Spinal cord (tissue), 10 donors: ENCODE results near the gene F12. TPM values are rescaled to one million over a fixed set of nuclear protein-coding genes. Genes with fewer than 3 reads are reported as not detected.

Experiments used
- DNase-seq, 6 donors: peaks; one replicate each; pipeline versions ENCODE4 v3.0.0 to v3.0.0-alpha.2; 2013 to 2015; ENCODE audit warnings: low spot score in 6 of 6, low read depth in 4 of 6
- H3K27ac ChIP-seq: one replicate; pipeline ENCODE4 v1.5.1; 2013; ENCODE audit warnings: low read depth, low read length, control low read depth
- H3K27me3 ChIP-seq: one replicate; pipeline ENCODE4 v1.6.1; 2013; ENCODE audit warnings: low read length; ENCODE audit not compliant: control insufficient read depth, insufficient read depth
- H3K36me3 ChIP-seq: one replicate; pipeline ENCODE4 v1.6.1; 2013; ENCODE audit warnings: low read length; ENCODE audit not compliant: control insufficient read depth, insufficient read depth
- H3K4me1 ChIP-seq: one replicate; pipeline ENCODE4 v1.6.1; 2013; ENCODE audit warnings: low read length; ENCODE audit not compliant: control insufficient read depth, insufficient read depth
- H3K4me3 ChIP-seq: one replicate; pipeline ENCODE4 v1.5.1; 2013; ENCODE audit warnings: low read depth, low read length, control low read depth
- H3K9me3 ChIP-seq: one replicate; pipeline ENCODE4 v1.6.1; 2013; ENCODE audit warnings: low read length; ENCODE audit not compliant: control insufficient read depth, insufficient read depth
- WGBS: methylation state at CpG from one replicate; pipeline ENCODE4 v1.1.5; 2013; ENCODE audit warnings: missing lambda C conversion rate; ENCODE audit not compliant: insufficient coverage; 5-methylcytosine and 5-hydroxymethylcytosine counted together
- polyA plus RNA-seq, 2 donors: library from polyadenylated mRNA; unstranded; fragments of 120-200 nt; gene quantifications; one replicate each; pipeline ENCODE4 v1.2.1, GENCODE V29; 2013; ENCODE audit not compliant: insufficient read length in 2 of 2
- total RNA-seq, 2 donors: library from RNA; depleted of rRNA in 1 of 2; stranded (reverse); fragments of 120-200 nt in 1 of 2; fragments of >200 nt in 1 of 2; gene quantifications; one replicate each; pipeline versions ENCODE4 v1.2.3 to v1.2.4, GENCODE V29; 2013 to 2014
- donor health status: healthy.

F12 gene
- total and polyA plus RNA-seq, 4 donors, result 1.9 to 15.1 (median 8.9) TPM

DNA sequence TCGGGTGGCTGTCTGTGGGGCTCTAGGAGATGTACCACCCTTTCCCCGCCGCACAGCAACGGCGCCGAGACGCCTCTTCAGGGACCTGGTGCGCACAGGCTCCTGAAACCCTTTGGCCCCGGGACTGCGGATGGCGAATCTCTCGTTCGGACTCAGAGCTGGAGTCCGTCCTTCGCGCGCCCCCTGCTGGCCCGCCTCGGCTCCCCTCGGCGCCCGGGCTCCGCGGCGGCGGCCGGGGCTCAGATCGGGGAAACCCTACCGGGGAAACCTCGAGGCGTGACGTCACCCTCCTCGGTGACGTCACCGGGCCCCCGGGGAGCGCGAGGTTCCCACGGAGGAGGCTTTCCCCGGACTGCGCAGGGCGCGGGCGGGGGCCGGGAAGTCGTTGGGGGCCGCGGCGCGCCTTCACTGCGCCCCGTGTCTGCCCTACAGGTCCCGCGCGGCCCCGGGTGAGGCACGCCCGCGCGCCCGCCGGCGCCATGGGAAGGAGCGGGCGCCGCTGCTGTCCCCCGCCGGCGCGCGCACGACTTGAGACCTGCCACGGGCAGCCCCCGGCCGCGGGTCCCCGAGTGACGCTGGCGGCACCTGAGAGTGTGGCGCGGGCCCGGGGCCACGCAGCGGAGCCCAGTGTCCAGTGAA lies 45.2 kb upstream of the F12 start:
- DNase-seq, result peak in 3 of 6 donors; percentile 83 to 96 (median 95)
- WGBS, result under 1% methylated on average over 84 of the region's 84 CpGs
- Histone ChIP-seq H3K27ac (peak overlapping the region; percentile 61), H3K27me3 (no peaks in the 10 kb centered on the region), H3K9me3 (no peaks in the 10 kb centered on the region), H3K4me1 (peaks cover 89% of the 10 kb centered on the region), H3K36me3 (peaks cover 52% of the 10 kb centered on the region), H3K4me3 (peak overlapping the region; percentile 45)

GRCh38 chr5:177453852-177454396 lies 44.6 kb upstream of the F12 start:
- Histone ChIP-seq H3K27me3 (no peaks in the 10 kb centered on the region), H3K9me3 (no peaks in the 10 kb centered on the region), H3K4me3 (peak overlapping the region; percentile 45), H3K36me3 (peaks cover 51% of the 10 kb centered on the region), H3K4me1 (peaks cover 89% of the 10 kb centered on the region), H3K27ac (peak overlapping the region; percentile 61)
- peak in 2 of 6 donors; percentile 69 to 74 for DNase-seq
- WGBS, result 3% methylated on average over 25 of the region's 31 CpGs

DNA sequence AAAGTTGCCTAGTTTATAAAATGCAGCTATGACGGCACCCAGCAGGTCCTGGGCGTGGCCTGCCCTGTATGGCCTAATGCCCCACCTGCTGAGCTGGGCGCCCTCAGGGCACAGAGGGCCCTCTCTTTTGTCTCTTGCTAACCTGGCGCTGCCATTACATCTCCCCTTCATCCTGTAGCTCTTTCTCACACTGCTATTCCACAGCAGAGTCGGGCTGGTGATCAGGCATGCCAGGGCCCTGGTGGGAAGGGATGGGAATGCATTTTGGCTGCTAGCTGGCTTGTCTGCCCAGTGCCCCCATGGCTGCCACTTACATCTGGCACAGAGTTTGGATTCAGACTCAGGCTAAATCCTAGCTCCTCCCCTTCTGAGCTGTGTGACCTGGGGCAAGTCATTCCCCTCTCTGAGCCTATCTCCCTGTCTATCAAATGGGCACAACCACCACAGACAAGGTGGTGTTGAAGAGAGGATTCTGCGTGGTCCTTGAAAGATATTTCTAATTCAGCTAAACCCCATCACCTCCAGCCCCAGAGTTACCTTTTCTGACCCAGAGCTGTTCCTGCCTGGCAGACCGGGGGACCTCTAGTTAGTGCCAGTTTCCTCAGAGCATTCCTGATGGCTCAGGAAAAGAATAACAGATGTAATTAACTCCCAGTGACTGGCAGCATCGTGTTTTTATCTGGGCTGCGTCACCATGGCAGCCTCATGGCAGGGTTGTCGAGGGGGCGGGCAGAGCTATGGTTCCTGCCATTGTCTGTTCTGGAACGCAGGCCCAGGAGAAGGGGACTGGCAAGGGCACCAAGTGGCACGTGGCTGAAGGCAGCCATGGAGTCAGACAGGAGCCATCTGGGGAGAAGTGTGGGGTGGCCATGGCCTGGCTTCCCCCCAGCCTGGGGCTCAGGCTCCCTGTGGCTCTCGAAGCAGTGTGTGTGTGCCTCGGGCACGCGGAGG lies 43.6 kb upstream of the F12 start:
- Histone ChIP-seq H3K9me3 (no peaks in the 10 kb centered on the region), H3K4me1 (peaks cover 89% of the 10 kb centered on the region), H3K27me3 (no peaks in the 10 kb centered on the region), H3K4me3 (no peak overlapping the region), H3K27ac (peak overlapping the region; percentile 43), H3K36me3 (peaks cover 42% of the 10 kb centered on the region)
- peak in 2 of 6 donors; percentile 75 to 86 for DNase-seq
- 40% methylated on average over 14 of the region's 17 CpGs for WGBS

- Histone ChIP-seq H3K9me3 (no peaks in the 10 kb centered on the region), H3K36me3 (peaks cover 26% of the 10 kb centered on the region), H3K27me3 (no peaks in the 10 kb centered on the region), H3K4me1 (peaks cover 83% of the 10 kb centered on the region), H3K4me3 (no peak overlapping the region), H3K27ac (no peak overlapping the region)
- WGBS, result 64% methylated on average over 8 of the region's 10 CpGs
- DNase-seq, result peak in 1 of 6 donors; percentile 57
Measured at GRCh38 chr5:177450667-177451424, 41.5 kb upstream of the F12 start.

DNA sequence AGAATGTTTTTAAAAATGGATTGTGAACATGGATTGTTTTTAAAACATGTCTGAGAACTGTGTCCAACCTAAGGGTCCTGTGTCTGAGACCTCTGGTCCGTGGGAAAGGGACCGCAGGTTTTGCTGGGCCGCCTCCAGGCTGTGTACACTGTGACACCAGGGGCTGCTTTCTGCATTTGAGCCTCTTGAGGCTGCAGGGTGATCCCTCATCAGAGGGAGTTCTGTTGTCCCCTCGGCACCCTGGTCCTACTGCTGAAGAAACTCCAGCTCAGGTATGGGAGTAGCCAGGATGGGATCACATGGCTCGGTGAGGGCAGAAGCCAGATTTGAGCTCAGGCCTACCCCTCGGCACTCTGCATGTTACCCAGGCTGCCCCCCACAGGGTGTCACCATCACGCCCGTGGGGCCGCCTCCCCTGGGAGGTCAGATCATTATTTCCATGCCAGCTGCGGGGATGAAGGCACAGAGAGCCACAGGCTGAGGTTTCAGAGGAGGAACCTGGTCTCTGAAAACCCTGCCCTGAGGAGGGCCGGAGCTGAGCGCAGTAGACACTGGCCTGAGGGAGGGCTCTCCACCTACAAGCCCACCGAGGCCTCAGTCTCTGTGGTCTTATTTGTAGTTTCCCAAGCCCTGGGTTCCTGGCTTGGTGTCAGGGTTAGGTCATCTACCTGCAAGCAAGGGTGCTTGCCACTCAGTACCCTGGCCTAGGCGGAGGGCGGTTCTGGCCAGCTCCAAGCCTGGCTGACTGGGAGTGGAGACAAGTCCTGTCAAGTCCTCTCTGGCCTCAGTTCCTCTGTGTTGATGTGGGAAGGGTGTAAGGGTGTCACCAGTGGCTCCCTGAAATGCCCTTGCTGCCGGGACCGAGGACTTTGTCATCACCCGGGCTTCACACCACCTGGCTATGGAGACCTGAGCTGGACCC lies 40.0 kb upstream of the F12 start:
- no peaks in the 10 kb centered on the region for H3K9me3 ChIP-seq
- 87% methylated on average over 15 of the region's 18 CpGs for WGBS

DNA sequence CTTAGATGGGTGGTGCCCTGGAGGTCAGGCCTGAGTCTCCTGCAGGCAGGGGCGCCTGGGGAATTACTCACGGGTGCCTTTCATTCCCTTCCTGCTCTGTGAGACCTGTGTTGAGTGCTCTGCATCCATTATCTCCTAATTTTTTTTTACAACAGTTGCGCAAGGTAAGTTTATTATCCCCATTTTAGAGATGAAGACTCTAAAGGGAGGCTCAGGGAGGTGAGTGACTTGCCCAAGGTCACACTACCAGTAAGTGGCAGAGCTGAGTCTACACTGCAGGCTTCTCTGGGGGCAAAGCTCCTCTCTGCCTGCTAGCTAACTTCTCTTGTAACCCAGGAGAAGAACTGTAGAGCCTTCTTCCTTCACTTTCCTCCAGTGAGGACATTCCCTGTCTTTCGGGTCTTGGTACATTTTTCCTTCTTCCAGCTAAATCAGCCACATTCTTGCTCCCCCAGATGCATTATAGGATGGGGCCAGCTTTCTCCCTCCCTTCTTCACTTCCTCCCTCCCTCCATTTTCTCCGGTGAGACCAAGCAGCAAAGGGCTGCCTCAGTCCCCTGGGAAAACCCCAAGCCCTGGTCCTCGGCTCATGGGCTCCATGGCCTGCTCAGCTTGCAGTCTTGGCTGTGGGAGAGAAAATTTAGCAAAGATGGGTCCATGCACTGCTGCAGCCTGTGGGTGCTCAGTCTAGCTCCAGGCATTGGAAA lies 39.0 kb upstream of the F12 start:
- no peak for DNase-seq
- Histone ChIP-seq H3K4me1 (peaks cover 69% of the 10 kb centered on the region), H3K27ac (peak overlapping the region; percentile 57), H3K9me3 (no peaks in the 10 kb centered on the region), H3K36me3 (peaks cover 28% of the 10 kb centered on the region), H3K4me3 (peak overlapping the region; percentile 28), H3K27me3 (no peaks in the 10 kb centered on the region)
- WGBS, result 59% methylated on average over 2 of the region's 6 CpGs

More for the DNA sequence above, 40.0 kb upstream of the F12 start:
- Histone ChIP-seq H3K36me3 (peaks cover 26% of the 10 kb centered on the region), H3K27ac (no peak overlapping the region), H3K27me3 (no peaks in the 10 kb centered on the region), H3K4me1 (peaks cover 79% of the 10 kb centered on the region), H3K4me3 (no peak overlapping the region)
- no peak for DNase-seq

GRCh38 chr5:177447611-177448243 lies 38.4 kb upstream of the F12 start:
- Histone ChIP-seq H3K27me3 (no peaks in the 10 kb centered on the region), H3K9me3 (no peaks in the 10 kb centered on the region), H3K27ac (peak overlapping the region; percentile 57), H3K4me3 (peak overlapping the region; percentile 28), H3K4me1 (peaks cover 63% of the 10 kb centered on the region), H3K36me3 (peaks cover 34% of the 10 kb centered on the region)
- peak in 2 of 6 donors; percentile 75 to 78 for DNase-seq
- 5% methylated on average over 19 of the region's 23 CpGs for WGBS

- 0% methylated on average over 20 of the region's 52 CpGs for WGBS
- Histone ChIP-seq H3K36me3 (peaks cover 36% of the 10 kb centered on the region), H3K4me3 (peak overlapping the region; percentile 28), H3K27me3 (no peaks in the 10 kb centered on the region), H3K27ac (peak overlapping the region; percentile 57), H3K4me1 (peaks cover 57% of the 10 kb centered on the region), H3K9me3 (no peaks in the 10 kb centered on the region)
- DNase-seq, result peak in 3 of 6 donors; percentile 75 to 95 (median 93)
Measured at GRCh38 chr5:177447066-177447610, 37.8 kb upstream of the F12 start.
